K562 (cell line): ENCODE measurements around the gene PDE4D. TPM values are rescaled to one million over a fixed set of nuclear protein-coding genes. Genes with fewer than 3 reads are reported as not detected.
"Not testable (repeated sequence)": the region's sequence is repeated elsewhere in the genome, so short reads cannot be mapped to it uniquely, and the experiment has no call there.

Experiments used
- ATAC-seq: fragments of 200-7000 bp; cut with Tn5 transposase; 3 replicates; pipeline ENCODE4 v1.9.1; 2020; ENCODE audit warnings: moderate library complexity
- BruUV-seq: library from RNA; stranded (reverse); fragments of 400-500 nt; replicated peaks from 2 replicates; lab custom pipeline; 2021; lab: Mats Ljungman, UMichigan
- CTCF ChIA-PET: fragments of 300-600 bp; formaldehyde crosslinking; extraction: SDS; loops from one replicate; lab custom pipeline; 2021; ENCODE audit warnings: low intra/inter-chr PET ratio; lab: Yijun Ruan, JAX
- POLR2A ChIA-PET: fragments of 300-600, 350-650 bp; sonication (Branson Sonifier 250); formaldehyde crosslinking; extraction: SDS; loops from one replicate; lab custom pipeline; 2021; ENCODE audit warnings: antibody characterized with exemption, inconsistent platforms; lab: Yijun Ruan, JAX
- DNase-seq, 4 experiments: peaks; one replicate each; pipeline versions ENCODE4 v3.0.0 to v3.0.0-alpha.2; 2011 to 2018; ENCODE audit warnings: low spot score in 3 of 4, mixed read lengths in 3 of 4; ENCODE audit errors: extremely low read depth in 1 of 4
- FAIRE-seq: peaks from 2 replicates; lab custom pipeline; 2011; peaks lifted over from hg19 to GRCh38; lab: Jason Lieb, UNC
- H2AFZ ChIP-seq: 2 replicates; pipeline ENCODE4 v1.6.0; 2011; ENCODE audit warnings: low read depth, low read length, control low read depth, inconsistent platforms
- H3K27ac ChIP-seq: fragments of 200-600 bp; 3 replicates; pipeline ENCODE4 v1.8.0; 2011; ENCODE audit warnings: low read depth, mild to moderate bottlenecking, control low read depth, inconsistent platforms, low read length, moderate library complexity, mixed read lengths; ENCODE audit errors: extremely low read depth
- H3K27me3 ChIP-seq, 2 experiments: fragments of 300-600 bp in 1 of 2; 2 replicates in 1 of 2; 3 replicates in 1 of 2; pipeline versions ENCODE4 v1.6.0 to v1.8.0; 2011; ENCODE audit warnings: inconsistent platforms in 2 of 2, low read length in 2 of 2, mild to moderate bottlenecking in 1 of 2, mixed read lengths in 1 of 2, moderate library complexity in 1 of 2; ENCODE audit not compliant: control insufficient read depth in 2 of 2, insufficient read depth in 2 of 2
- H3K36me3 ChIP-seq: fragments of 300-600 bp; 3 replicates; pipeline ENCODE4 v1.8.0; 2011; ENCODE audit warnings: mild to moderate bottlenecking, low read length, inconsistent platforms; ENCODE audit not compliant: control insufficient read depth, insufficient read depth
- H3K4me1 ChIP-seq, 2 experiments: fragments of 200-600 bp in 1 of 2; replicated peaks in 1 of 2; 2 replicates in 1 of 2; 3 replicates in 1 of 2; pipeline versions ENCODE4 v1.5.1 to v1.8.0; 2011; ENCODE audit warnings: inconsistent platforms in 2 of 2, low read length in 2 of 2, mild to moderate bottlenecking in 1 of 2, mixed read lengths in 1 of 2, moderate library complexity in 1 of 2; ENCODE audit not compliant: control insufficient read depth in 2 of 2, insufficient read depth in 2 of 2
- H3K4me2 ChIP-seq: 2 replicates; pipeline ENCODE4 v1.6.1; 2011; ENCODE audit warnings: low read length, control low read depth, inconsistent platforms, mixed read lengths; ENCODE audit not compliant: insufficient read depth
- H3K4me3 ChIP-seq: fragments of 200-600 bp; sonication (generic), shearing (Covaris generic); 2 replicates; pipeline ENCODE4 v1.5.1; 2016; ENCODE audit warnings: control low read depth, inconsistent platforms
- H3K79me2 ChIP-seq: fragments of 200-600 bp; 3 replicates; pipeline ENCODE4 v1.8.0; 2011; ENCODE audit warnings: low read length, inconsistent platforms; ENCODE audit not compliant: control insufficient read depth, insufficient read depth
- H3K9ac ChIP-seq, 2 experiments: 2 replicates each; pipeline versions ENCODE4 v1.6.0 to v1.6.1; 2011; ENCODE audit warnings: low read depth in 2 of 2, low read length in 2 of 2, control low read depth in 1 of 2, inconsistent platforms in 1 of 2, mild to moderate bottlenecking in 1 of 2, mixed read lengths in 1 of 2; ENCODE audit not compliant: insufficient read depth in 1 of 2
- H3K9me1 ChIP-seq: one replicate; pipeline ENCODE4 v1.6.0; 2011; ENCODE audit warnings: inconsistent platforms, mild to moderate bottlenecking, low read length, moderate library complexity; ENCODE audit not compliant: control insufficient read depth, insufficient read depth
- H3K9me3 ChIP-seq: replicated peaks from 2 replicates; pipeline ENCODE4 v1.5.1; 2011; ENCODE audit warnings: low read depth, low read length, inconsistent platforms; ENCODE audit not compliant: control insufficient read depth, insufficient read depth
- H4K20me1 ChIP-seq: replicated peaks from 2 replicates; pipeline ENCODE4 v1.6.1; 2011; ENCODE audit warnings: low read length, inconsistent platforms, mixed read lengths; ENCODE audit not compliant: control insufficient read depth, insufficient read depth
- ARHGAP35 ChIP-seq: fragments of 450-650 bp; IDR thresholded peaks from 2 replicates; pipeline ENCODE4 v1.6.1; 2018; ENCODE audit not compliant: partially characterized antibody
- FIP1L1 ChIP-seq: fragments of 200-400 bp; formaldehyde crosslinking; IDR thresholded peaks from 2 replicates; pipeline ENCODE4 v1.6.1; 2018; ENCODE audit warnings: mild to moderate bottlenecking, low read depth, low read length; ENCODE audit not compliant: poor library complexity, severe bottlenecking
- PPARD ChIP-seq: fragments of 250-450 bp; sonication (Bioruptor Pico); IDR thresholded peaks from 2 replicates; pipeline ENCODE4 v1.8.0; 2022; ENCODE audit warnings: inconsistent platforms, mild to moderate bottlenecking, moderate library complexity
- PURB ChIP-seq: sonication (generic); formaldehyde crosslinking; IDR thresholded peaks from 2 replicates; pipeline ENCODE4 v1.9.0; 2021; ENCODE audit warnings: low read depth, mild to moderate bottlenecking, missing genetic modification reagents
- WGBS: fragments of 100-300 bp; shearing (Covaris generic); methylation state at CpG from one replicate; pipeline ENCODE4 v1.1.6; 2016; ENCODE audit warnings: low coverage, mixed read lengths; ENCODE audit not compliant: insufficient coverage; ENCODE audit errors: missing lambda C conversion rate; 5-methylcytosine and 5-hydroxymethylcytosine counted together
- in situ Hi-C: fragments of 300-500 bp; cut with MboI; formaldehyde crosslinking; loops from 4 replicates; pipeline ENCODE4 v1.15.0; 2018; ENCODE audit warnings: inconsistent platforms, mixed read lengths
- intact Hi-C: fragments of 100-400 bp; cut with micrococcal nuclease; formaldehyde crosslinking; loops from 2 replicates; pipeline ENCODE4 v1.14.2; 2022
- polyA plus RNA-seq, 8 experiments: library from polyadenylated mRNA; depleted of rRNA in 4 of 8; stranded (reverse) in 5 of 8; unstranded in 3 of 8; fragments of >200 nt; fragmentation: Nextera tagmentation in 2 of 8; fragmentation: Illumina TruSeq in 1 of 8; extraction: Ambion mirVana in 2 of 8; extraction: Trizol in 1 of 8; gene quantifications; 2 replicates each; pipeline versions ENCODE4 v1.2.1 to v1.2.3, GENCODE V29; 2011 to 2014; ENCODE audit warnings: inconsistent platforms in 1 of 8, missing spikeins in 1 of 8
- total RNA-seq, 7 experiments: library from RNA; depleted of rRNA in 6 of 7; stranded (reverse); fragments of >200 nt in 6 of 7; fragmentation: Illumina TruSeq in 2 of 7; extraction: Trizol in 2 of 7; gene quantifications; 2 replicates each; pipeline versions ENCODE4 v1.2.1 to v1.2.3, GENCODE V29; 2011 to 2021; ENCODE audit warnings: low replicate concordance in 1 of 7
- TF ChIP-seq, protein P1 (sequence below): fragments of 250-450 bp; sonication (Bioruptor Pico); IDR thresholded peaks from 2 replicates; pipeline ENCODE4 v1.9.0; 2021; ENCODE audit warnings: mild to moderate bottlenecking

The PDE4D gene
- total and polyA plus RNA-seq, 9 of the 15 experiments (the other 6 are each of a cell fraction or from before 2014, with no cell fraction given) = 0.04 to 0.46 (median 0.13) TPM

DNA sequence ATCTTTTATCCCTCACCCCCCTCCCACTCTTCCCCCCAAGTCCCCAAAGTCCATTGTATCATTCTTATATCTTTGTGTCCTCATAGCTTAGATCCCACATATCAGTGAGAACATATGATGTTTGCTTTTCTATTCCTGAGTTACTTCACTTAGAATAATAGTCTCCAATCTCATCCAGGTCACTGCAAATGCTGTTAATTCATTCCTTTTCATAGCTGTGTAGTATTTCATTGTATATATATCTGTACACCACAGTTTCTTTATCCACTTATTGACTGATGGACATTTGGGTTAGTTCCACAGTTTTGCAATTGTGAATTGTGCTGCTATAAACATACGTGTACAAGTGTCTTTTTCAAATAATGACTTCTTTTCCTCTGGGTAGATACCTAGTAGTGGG is 591.0 kb downstream of the PDE4D start:
- POLR2A ChIA-PET, H3K27me3 ChIP-seq, H3K4me2 ChIP-seq, H3K79me2 ChIP-seq, H3K9ac ChIP-seq, DNase-seq, ATAC-seq, H3K4me3 ChIP-seq, in situ Hi-C loops, CTCF ChIA-PET, H3K27ac ChIP-seq, H3K36me3 ChIP-seq, H3K9me3 ChIP-seq, H2AFZ ChIP-seq, H4K20me1 ChIP-seq, BruUV-seq, H3K9me1 ChIP-seq, H3K4me1 ChIP-seq, FAIRE-seq, intact Hi-C loops: not testable (repeated sequence)
- 0% methylated on average over 1 of the region's 1 CpG for WGBS

DNA sequence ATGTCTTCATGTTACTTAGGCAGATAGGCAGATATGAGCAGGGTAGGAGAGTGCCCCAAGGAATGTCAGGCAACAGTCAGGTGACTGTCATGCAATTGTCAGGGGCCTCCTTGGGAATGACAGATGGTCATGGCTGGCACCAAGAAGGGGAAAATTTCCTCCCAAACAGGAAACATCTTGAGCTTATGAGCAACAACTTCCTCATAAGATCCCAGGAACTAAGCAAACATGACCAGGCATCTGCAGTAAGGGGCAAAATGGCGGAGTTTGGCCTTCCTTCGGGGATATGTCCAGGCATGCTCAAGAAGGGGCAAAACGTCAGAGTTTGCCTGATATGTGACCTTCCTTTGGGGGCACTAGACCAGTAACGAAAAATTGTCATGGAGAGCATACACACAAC is 591.8 kb downstream of the PDE4D start:
- H3K4me1 ChIP-seq = no peaks in the 10 kb centered on the region
- H3K4me2 ChIP-seq = no peak overlapping the region
- no peaks in the 10 kb centered on the region for H3K9me3 ChIP-seq
- CTCF ChIA-PET = no interaction called here
- no TSS peak for BruUV-seq
- POLR2A ChIA-PET = no interaction called here
- DNase-seq (no peak), ATAC-seq (no peak), FAIRE-seq (no peak)
- H3K27me3 ChIP-seq = no peaks in the 10 kb centered on the region
- TF ChIP-seq ARHGAP35 = no peak
- TF ChIP-seq FIP1L1 = no peak
- TF ChIP-seq PPARD (CRISPR knock-in tag) = no peak
- TF ChIP-seq PURB = no peak
- TF ChIP-seq, protein P1, sequence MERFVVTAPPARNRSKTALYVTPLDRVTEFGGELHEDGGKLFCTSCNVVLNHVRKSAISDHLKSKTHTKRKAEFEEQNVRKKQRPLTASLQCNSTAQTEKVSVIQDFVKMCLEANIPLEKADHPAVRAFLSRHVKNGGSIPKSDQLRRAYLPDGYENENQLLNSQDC (CRISPR knock-in tag) = no peak
- in situ Hi-C loops = no loop called here
- H3K27ac ChIP-seq = no peak overlapping the region
- no peak overlapping the region for H2AFZ ChIP-seq
- H3K9ac ChIP-seq = no peak overlapping the region
- no peak overlapping the region for H3K4me3 ChIP-seq
- H3K9me1 ChIP-seq = no peaks in the 10 kb centered on the region
- H3K36me3 ChIP-seq = no peaks in the 10 kb centered on the region
- H3K79me2 ChIP-seq = no peaks in the 10 kb centered on the region
- 1% methylated on average over 4 of the region's 4 CpGs for WGBS
- no peaks in the 10 kb centered on the region for H4K20me1 ChIP-seq
- intact Hi-C loops = no loop called here
